ENCODE results near the gene ARHGEF6.

ARHGEF6 gene

GRCh38 chrX:136666088-136666487 lies 114.6 kb downstream of the ARHGEF6 start:
- ChIA-PET POLR2A (no interaction called here), CTCF (no interaction called here)
- Histone ChIP-seq H3K27ac (ENCODE audit: extremely low read depth, low read depth, low read length) (no peak overlapping the region), H3K4me3 (ENCODE audit: low read depth, low read length) (no peak overlapping the region), H3K4me1 (ENCODE audit: control insufficient read depth, insufficient read depth, low read length) (no peaks in the 10 kb centered on the region), H3K36me3 (ENCODE audit: control insufficient read depth in 2 of 2, insufficient read depth in 1 of 2, low read length in 2 of 2) (peaks cover 0 to 7% of the 10 kb centered on the region in 2 experiments; a peak in 1 of 3 replicates), H3K9me3 (ENCODE audit: control insufficient read depth, insufficient read depth, low read depth, low read length) (peaks cover 9% of the 10 kb centered on the region; the same call in 1 of the 2 replicates)
- TF ChIP-seq ZNF140 (tag by site-specific recombination; IDR thresholded peaks at IDR 0.05) (no peak), ZNF777 (tag by site-specific recombination; IDR thresholded peaks at IDR 0.05; ENCODE audit: borderline replicate concordance) (no peak), ZNF221 (tag by site-specific recombination; IDR thresholded peaks at IDR 0.05; ENCODE audit: borderline replicate concordance) (no peak), ZNF521 (tag by site-specific recombination; IDR thresholded peaks at IDR 0.05) (no peak), ZSCAN30 (tag by site-specific recombination; IDR thresholded peaks at IDR 0.05) (no peak), ZNF280C (tag by site-specific recombination; IDR thresholded peaks at IDR 0.05) (no peak), ZNF768 (tag by site-specific recombination; IDR thresholded peaks at IDR 0.05) (no peak), ZFP37 (tag by site-specific recombination; IDR thresholded peaks at IDR 0.05) (no peak), ZNF670 (tag by site-specific recombination; IDR thresholded peaks at IDR 0.05; ENCODE audit: low read depth) (no peak), ZNF302 (tag by site-specific recombination; IDR thresholded peaks at IDR 0.05; ENCODE audit: low read depth) (no peak), ZEB2 (tag by site-specific recombination; IDR thresholded peaks at IDR 0.05) (no peak), ZXDB (tag by site-specific recombination; IDR thresholded peaks at IDR 0.05) (no peak), KLF10 (tag by site-specific recombination; IDR thresholded peaks at IDR 0.05) (no peak)

DNA sequence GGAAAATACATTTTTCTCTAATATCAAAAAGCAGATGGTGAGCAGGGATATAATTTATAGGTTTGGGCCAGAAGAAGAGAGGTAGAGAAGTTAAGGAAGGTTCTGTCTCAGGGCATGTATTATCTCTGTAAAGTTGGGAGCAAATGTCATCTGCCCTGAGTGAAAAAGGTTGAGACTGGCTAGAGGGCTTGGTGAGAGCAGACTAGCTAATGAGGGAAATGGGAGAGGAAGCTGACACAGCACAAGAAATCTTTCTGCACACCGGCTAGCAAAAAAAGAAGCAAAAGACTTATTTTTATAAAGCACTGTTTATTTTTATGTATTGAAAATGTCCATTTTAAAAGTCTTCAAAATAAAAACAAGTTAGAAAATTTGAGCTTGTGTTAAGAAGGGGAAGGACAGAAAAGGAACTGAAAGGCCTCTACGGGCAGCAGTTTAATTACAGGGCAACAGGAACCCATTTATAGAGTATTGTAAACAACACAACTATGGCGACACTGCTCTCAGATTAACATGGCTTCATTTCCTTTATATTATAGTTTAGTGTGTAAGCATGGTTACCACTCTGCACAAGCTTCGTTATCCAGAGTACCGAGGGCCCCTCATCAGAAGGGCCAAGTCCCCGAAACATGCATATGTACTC lies 115.4 kb downstream of the ARHGEF6 start:
- peaks cover 0 to 7% of the 10 kb centered on the region in 2 experiments; a peak in 1 of 3 replicates for H3K36me3 ChIP-seq (ENCODE audit: control insufficient read depth in 2 of 2, insufficient read depth in 1 of 2, low read length in 2 of 2)
- CTCF ChIA-PET = no interaction called here
- no peak for TF ChIP-seq ZNF501 (tag by site-specific recombination; IDR thresholded peaks at IDR 0.05)
- no peak for TF ChIP-seq ZNF138 (tag by site-specific recombination; IDR thresholded peaks at IDR 0.05; ENCODE audit: borderline replicate concordance)
- no peak for TF ChIP-seq REPIN1 (tag by site-specific recombination; IDR thresholded peaks at IDR 0.05; ENCODE audit: low read depth)
- TF ChIP-seq GLIS1 (tag by site-specific recombination; IDR thresholded peaks at IDR 0.05) = no peak
- no peak for TF ChIP-seq GLI2 (tag by site-specific recombination; IDR thresholded peaks at IDR 0.05; ENCODE audit: borderline replicate concordance, low read depth)
- TF ChIP-seq ZNF747 (tag by site-specific recombination; IDR thresholded peaks at IDR 0.05) = no peak
- TF ChIP-seq MYNN (tag by site-specific recombination; IDR thresholded peaks at IDR 0.05; ENCODE audit: borderline replicate concordance) = no peak
- TF ChIP-seq, protein P1, sequence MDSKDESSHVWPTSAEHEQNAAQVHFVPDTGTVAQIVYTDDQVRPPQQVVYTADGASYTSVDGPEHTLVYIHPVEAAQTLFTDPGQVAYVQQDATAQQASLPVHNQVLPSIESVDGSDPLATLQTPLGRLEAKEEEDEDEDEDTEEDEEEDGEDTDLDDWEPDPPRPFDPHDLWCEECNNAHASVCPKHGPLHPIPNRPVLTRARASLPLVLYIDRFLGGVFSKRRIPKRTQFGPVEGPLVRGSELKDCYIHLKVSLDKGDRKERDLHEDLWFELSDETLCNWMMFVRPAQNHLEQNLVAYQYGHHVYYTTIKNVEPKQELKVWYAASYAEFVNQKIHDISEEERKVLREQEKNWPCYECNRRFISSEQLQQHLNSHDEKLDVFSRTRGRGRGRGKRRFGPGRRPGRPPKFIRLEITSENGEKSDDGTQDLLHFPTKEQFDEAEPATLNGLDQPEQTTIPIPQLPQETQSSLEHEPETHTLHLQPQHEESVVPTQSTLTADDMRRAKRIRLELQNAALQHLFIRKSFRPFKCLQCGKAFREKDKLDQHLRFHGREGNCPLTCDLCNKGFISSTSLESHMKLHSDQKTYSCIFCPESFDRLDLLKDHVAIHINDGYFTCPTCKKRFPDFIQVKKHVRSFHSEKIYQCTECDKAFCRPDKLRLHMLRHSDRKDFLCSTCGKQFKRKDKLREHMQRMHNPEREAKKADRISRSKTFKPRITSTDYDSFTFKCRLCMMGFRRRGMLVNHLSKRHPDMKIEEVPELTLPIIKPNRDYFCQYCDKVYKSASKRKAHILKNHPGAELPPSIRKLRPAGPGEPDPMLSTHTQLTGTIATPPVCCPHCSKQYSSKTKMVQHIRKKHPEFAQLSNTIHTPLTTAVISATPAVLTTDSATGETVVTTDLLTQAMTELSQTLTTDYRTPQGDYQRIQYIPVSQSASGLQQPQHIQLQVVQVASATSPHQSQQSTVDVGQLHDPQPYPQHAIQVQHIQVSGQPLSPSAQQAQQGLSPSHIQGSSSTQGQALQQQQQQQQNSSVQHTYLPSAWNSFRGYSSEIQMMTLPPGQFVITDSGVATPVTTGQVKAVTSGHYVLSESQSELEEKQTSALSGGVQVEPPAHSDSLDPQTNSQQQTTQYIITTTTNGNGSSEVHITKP (tag by site-specific recombination; IDR thresholded peaks at IDR 0.05) = no peak
- TF ChIP-seq ZNF37A (tag by site-specific recombination; IDR thresholded peaks at IDR 0.05) = no peak
- no peak for TF ChIP-seq GFI1B (tag by site-specific recombination; IDR thresholded peaks at IDR 0.05)
- TF ChIP-seq ZNF433 (tag by site-specific recombination; IDR thresholded peaks at IDR 0.05; ENCODE audit: low read depth) = no peak
- no peak for TF ChIP-seq ZNF174 (tag by site-specific recombination; IDR thresholded peaks at IDR 0.05)
- no peak for TF ChIP-seq ZNF610 (tag by site-specific recombination; IDR thresholded peaks at IDR 0.05; ENCODE audit: borderline replicate concordance)
- TF ChIP-seq, protein P2, sequence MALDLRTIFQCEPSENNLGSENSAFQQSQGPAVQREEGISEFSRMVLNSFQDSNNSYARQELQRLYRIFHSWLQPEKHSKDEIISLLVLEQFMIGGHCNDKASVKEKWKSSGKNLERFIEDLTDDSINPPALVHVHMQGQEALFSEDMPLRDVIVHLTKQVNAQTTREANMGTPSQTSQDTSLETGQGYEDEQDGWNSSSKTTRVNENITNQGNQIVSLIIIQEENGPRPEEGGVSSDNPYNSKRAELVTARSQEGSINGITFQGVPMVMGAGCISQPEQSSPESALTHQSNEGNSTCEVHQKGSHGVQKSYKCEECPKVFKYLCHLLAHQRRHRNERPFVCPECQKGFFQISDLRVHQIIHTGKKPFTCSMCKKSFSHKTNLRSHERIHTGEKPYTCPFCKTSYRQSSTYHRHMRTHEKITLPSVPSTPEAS (tag by site-specific recombination; IDR thresholded peaks at IDR 0.05) = no peak
- no peak for TF ChIP-seq ZNF791 (tag by site-specific recombination; IDR thresholded peaks at IDR 0.05)
- no peak for TF ChIP-seq ZNF175 (tag by site-specific recombination; IDR thresholded peaks at IDR 0.05)
- TF ChIP-seq ZFHX2 (tag by site-specific recombination; conservative IDR thresholded peaks at IDR 0.05) = no peak
- TF ChIP-seq EGR2 (tag by site-specific recombination; IDR thresholded peaks at IDR 0.05; ENCODE audit: low read depth) = no peak
- H3K27ac ChIP-seq (ENCODE audit: extremely low read depth, low read depth, low read length) = no peak overlapping the region
- POLR2A ChIA-PET = no interaction called here
- no peaks in the 10 kb centered on the region for H3K4me1 ChIP-seq (ENCODE audit: control insufficient read depth, insufficient read depth, low read length)
- H3K9me3 ChIP-seq (ENCODE audit: control insufficient read depth, insufficient read depth, low read depth, low read length) = peaks cover 9% of the 10 kb centered on the region; the same call in 1 of the 2 replicates
- no peak overlapping the region for H3K4me3 ChIP-seq (ENCODE audit: low read depth, low read length)

All from HEK293 (cell line).